GM10248 (cell line): ENCODE results near the gene RAB1B.
"Not testable (repeated sequence)": the region's sequence is repeated elsewhere in the genome, so short reads cannot be mapped to it uniquely, and the experiment has no call there.

Experiments used
- CTCF ChIA-PET: fragments of 300-600 bp; sonication (Branson Sonifier 250); formaldehyde crosslinking; extraction: SDS; loops from one replicate; lab custom pipeline; 2021; ENCODE audit warnings: antibody characterized with exemption; lab: Yijun Ruan, JAX
- POLR2A ChIA-PET: fragments of 350-650 bp; sonication (Branson Sonifier 250); formaldehyde crosslinking; extraction: SDS; loops from one replicate; lab custom pipeline; 2020; ENCODE audit warnings: antibody characterized with exemption; lab: Yijun Ruan, JAX
- DNase-seq: peaks from one replicate; pipeline ENCODE4 v3.0.0; 2012; ENCODE audit errors: extremely low spot score
- CTCF ChIP-seq: IDR thresholded peaks from 2 replicates; pipeline ENCODE4 v1.5.1; 2012; ENCODE audit warnings: mild to moderate bottlenecking, low read depth; ENCODE audit errors: extremely low read depth, missing control alignments, control extremely low read depth

Gene RAB1B

GRCh38 chr11:66243782-66244535 lies 24.5 kb upstream of the RAB1B start:
- CTCF ChIA-PET = interaction anchor here (2.7 to 3.6 kb wide), 2 partner anchors 21 kb away, joined by 15 to 18 read pairs; no protein-coding TSS in a partner anchor
- POLR2A ChIA-PET = no interaction called here
- no peak for TF ChIP-seq CTCF
- DNase-seq = no peak

- TF ChIP-seq CTCF = no peak
- no peak for DNase-seq
- POLR2A ChIA-PET = no interaction called here
- CTCF ChIA-PET = interaction anchor here (0.9 to 1.2 kb wide), 2 partner anchors 25 to 64 kb away, joined by 3 to 5 read pairs; no protein-coding TSS in a partner anchor
Observed at GRCh38 chr11:66247295-66247694, 21.1 kb upstream of the RAB1B start.

- CTCF ChIA-PET = interaction anchor here (0.9 to 1.2 kb wide), 2 partner anchors 25 to 64 kb away, joined by 3 to 5 read pairs; no protein-coding TSS in a partner anchor
- POLR2A ChIA-PET = no interaction called here
- no peak for TF ChIP-seq CTCF
- DNase-seq = no peak
Observed at GRCh38 chr11:66247801-66248200, 20.6 kb upstream of the RAB1B start.

- ChIA-PET CTCF (no interaction called here), POLR2A (no interaction called here)
- DNase-seq = no peak
- TF ChIP-seq CTCF = no peak
Observed at GRCh38 chr11:66248903-66249302, 19.5 kb upstream of the RAB1B start.

GRCh38 chr11:66251809-66252208 lies 16.6 kb upstream of the RAB1B start:
- ChIA-PET CTCF (interaction anchor here (1.3 to 2.2 kb wide), 5 partner anchors 9 to 137 kb away, joined by 3 to 18 read pairs (median 5); no protein-coding TSS in a partner anchor), POLR2A (no interaction called here)
- no peak for DNase-seq
- TF ChIP-seq CTCF = no peak

- POLR2A ChIA-PET, DNase-seq: not testable (repeated sequence)
- CTCF ChIA-PET = interaction anchor here (1.3 to 2.2 kb wide), 3 partner anchors 8 to 136 kb away, joined by 4 to 18 read pairs (median 5); no protein-coding TSS in a partner anchor
Observed at GRCh38 chr11:66253081-66253480, 15.4 kb upstream of the RAB1B start.

GRCh38 chr11:66258473-66258893 lies 10.0 kb upstream of the RAB1B start:
- CTCF ChIA-PET = interaction anchor here (0.6 to 1.3 kb wide), 6 partner anchors 15 to 553 kb away, joined by 3 to 4 read pairs (median 4); no protein-coding TSS in a partner anchor
- no peak for DNase-seq
- TF ChIP-seq CTCF = no peak
- POLR2A ChIA-PET = no interaction called here
